ENCODE data around the gene FREM1.

Gene FREM1

DNA sequence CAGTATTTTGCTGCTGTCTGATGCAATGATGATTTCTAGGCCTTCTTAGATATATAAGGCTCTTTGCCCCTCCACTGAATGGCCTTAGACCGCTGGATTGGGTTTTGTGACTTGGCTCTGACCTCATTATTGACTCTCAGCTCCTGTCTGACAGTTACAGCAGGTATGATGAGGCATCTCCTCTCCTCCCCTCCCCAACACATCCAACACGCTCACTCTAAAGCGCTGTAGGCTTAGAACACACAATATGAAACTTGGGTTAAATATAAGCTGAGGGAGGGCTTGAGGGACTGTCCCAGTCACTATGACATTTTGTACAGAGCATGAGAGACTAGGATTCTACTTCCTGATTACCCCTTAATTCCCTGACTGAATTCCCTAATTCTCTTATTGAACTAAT is 168.9 kb downstream of the FREM1 start:
- no peak for DNase-seq (ENCODE audit: low read depth)

DNA sequence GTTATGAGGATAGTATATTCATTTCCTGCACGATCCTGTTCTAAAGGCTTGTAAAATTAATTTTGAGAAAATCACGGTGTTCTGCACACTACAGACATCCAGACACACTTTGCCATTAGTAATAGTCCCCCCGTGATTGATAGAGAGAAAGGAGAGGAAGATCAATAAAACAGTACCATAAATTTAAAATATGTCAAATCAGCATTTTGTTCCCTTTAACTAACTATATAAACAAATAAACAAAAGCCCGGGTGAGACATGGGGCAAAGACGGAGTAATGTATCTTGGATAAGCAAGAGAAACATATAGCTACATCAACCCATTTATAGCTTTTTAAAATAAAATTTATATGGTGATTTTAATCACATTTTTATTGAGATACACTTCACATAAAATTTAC is 177.1 kb downstream of the FREM1 start:
- H3K4me3 ChIP-seq (ENCODE audit: low read depth, low read length): no peak overlapping the region
- no peak for DNase-seq (ENCODE audit: low read depth)

More for the DNA sequence above, 168.9 kb downstream of the FREM1 start:
- no peak overlapping the region for H3K4me3 ChIP-seq (ENCODE audit: low read depth, low read length)

DNA sequence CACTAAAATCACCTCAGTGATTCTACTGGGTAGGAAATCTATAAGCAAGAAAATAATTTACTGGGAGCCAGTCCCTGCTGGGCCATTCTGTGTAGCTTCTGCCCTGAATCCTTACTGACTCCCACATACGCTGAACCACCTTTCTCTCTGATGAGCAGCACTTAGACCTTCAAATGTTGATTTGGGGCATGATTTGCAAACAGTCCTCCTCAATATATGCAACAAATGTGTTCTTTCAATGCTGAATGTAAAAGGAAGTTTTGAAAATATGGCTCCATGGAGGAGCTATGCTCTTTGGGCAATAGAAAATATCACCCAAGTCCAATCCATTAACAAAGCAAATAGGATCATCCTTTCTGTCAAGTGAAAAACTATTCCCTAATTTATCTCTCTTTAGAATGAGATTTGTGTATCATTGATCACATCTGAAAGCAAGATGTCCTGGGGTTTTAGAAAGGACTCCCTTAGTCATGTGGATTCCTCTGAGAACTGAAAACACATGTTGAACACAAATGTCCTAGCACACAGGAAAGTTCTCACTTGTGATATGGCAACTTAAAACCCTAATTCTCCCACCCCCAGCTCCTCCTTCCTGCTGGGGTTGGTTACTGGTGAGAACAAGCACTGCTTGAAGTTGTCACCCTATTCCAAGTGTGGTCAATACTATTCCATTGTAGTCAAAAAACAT is 178.8 kb downstream of the FREM1 start:
- no peak for DNase-seq (ENCODE audit: low read depth)
- H3K4me3 ChIP-seq (ENCODE audit: low read depth, low read length): no peak overlapping the region

DNA sequence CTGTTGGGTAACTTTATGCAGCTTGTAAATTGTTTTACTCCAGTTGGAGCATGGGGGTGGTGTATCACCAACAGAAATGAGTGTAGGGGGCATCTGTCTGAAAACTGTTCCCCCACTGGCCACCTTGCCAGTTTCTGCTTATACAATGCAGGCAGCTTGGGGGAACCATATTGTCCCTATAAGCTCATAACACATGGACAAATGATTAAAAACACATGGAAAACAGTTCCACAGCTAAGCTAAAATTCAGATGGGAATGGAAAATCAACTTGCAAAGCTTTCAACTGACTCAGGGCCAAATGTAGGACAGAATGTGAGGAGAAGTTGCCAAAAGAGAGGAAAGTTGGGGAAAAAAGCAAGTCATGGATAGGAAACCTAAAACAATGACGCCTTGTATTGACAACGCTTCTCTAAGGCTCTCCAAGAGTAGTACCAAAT is 179.7 kb downstream of the FREM1 start:
- no peak overlapping the region for H3K4me3 ChIP-seq (ENCODE audit: low read depth, low read length)
- DNase-seq (ENCODE audit: low read depth): no peak

DNA sequence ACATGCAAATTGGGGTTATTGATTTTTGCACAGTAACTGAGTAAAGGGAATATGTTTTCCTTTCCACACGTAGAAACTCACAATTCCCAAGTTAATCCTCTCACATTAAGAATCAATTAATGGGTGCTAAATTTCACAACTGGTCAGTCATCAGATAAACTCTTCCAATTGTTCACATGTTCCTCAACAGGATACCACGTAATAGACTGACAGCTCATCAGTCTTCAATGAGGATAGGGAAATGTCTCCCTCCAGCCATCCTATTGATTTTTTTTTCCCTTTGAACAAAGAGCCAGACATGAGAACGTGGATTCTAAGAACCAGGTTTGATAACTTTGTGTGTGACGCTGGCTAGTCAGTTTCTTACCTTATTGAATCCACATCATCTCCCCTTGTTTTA is 186.9 kb downstream of the FREM1 start:
- no peak overlapping the region for H3K4me3 ChIP-seq (ENCODE audit: low read depth, low read length)
- DNase-seq (ENCODE audit: low read depth): no peak

DNA sequence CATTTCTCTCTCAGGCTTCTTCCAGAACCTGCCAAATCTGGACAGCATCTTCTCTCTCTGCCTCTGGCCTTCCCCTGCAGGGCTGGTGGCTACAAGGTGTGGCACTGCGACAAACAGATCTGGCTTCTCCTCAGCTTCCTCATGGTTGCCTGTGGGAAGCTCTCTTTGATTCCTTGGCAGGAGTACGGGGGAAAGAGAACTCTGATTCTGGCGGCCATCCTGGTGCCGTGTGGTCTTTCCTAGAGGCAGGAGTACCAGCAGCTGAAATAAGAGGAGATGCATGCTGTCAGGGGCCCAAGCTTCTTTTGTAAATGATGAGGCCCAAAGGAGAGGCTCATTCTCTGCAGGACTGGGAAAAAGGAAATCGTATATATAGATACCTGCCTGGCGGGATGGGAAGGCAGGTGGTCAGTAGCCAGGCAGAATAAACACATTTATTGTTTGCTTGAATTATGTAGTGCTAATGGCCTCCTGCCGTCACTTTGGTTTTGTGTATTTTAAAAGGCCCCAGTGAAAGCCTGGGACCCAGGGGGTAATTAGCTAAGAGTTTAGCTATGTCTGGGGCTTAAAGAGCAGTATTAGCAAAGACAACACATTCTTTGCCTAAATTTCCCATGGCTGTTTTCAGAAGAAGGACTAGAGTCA is 187.7 kb downstream of the FREM1 start, which contains the start of gene CER1:
CER1 (minus strand) TSS at position 343 of the 645 bp plus-strand sequence; CDS start at position 282, 61 bp downstream.
- H3K4me3 ChIP-seq (ENCODE audit: low read depth, low read length): no peak within 1 kb of the TSS
- DNase-seq (ENCODE audit: low read depth): no peak

DNA sequence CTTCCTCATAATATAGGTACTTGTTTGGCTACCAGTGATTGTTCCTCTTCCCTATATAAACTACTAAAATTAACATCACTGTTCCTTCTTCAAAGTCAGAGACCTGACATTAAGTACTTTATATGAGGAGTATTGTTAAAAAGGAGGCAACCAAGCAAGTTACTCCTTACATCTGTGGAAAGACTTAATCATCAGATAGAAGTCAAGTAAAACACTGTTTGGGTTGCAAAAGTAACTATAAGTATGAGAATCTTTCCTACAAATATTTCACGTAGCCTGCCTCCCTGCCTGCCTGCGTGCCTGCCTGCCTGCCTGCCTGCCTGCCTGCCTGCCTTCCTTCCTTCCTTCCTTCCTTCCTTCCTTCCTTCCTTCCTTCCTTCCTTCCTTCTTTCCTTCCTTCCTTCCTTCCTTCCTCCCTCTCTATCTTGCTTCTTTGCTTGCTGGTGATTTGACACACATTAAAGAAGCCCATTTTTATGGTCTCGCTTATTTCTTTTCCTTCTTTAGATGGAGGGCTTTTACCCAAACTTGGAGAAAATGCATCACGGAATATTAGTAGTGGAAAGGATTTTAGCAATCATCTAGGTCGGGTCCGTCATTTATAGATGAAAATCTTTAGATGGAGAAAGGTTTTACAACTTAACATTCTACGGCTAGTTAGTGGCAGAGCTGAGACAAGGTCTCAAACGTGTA is 190.9 kb downstream of the FREM1 start:
- no peak for DNase-seq (ENCODE audit: low read depth)
- no peak overlapping the region for H3K4me3 ChIP-seq (ENCODE audit: low read depth, low read length)

DNA sequence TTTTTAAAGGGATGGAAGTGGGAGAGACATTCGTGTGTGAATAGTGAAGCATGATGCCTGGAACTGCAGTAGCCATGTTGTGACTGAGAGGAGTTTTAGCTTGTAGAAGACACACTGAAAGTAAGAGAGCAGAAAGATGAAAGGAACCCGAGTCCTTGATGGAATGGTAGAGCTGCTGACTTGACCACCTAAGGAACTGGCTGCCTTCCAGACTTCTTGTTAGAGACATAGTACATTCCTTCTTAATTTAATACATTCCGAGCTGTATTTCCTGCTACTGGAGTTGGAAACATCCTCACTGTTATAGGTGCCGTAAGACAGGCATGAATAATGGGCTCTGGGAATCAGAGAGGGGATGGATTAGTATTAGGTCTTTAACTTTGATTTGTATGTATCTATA is 195.1 kb downstream of the FREM1 start:
- H3K4me3 ChIP-seq (ENCODE audit: low read depth, low read length): no peak overlapping the region
- no peak for DNase-seq (ENCODE audit: low read depth)

DNA sequence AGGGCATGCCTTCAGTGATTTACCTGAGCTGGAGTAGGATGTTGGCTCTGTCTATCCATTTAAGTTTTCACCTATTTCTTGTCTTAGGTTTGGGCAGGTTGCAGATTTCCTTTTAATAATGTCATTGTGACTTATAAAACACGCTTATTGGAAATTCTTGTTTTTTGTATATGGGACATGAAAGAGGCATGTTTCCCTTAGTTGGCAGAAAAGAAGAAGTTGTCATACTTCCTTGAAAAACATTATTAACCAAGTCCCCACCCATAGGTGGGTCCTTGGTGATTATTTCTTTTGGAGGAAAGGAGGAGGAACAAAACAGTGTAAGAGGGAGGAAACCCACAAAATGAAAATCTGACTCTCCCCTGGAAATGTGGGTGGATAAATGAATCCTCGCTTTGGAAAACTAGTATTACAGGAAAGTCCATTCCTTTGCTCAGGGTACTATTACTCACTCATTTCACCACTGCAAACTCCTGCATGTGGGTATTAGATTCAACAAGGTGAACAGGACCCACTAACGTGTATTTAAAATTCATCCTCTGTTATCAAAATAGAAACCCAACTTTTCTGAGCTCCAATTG is 197.0 kb downstream of the FREM1 start:
- DNase-seq (ENCODE audit: low read depth): no peak
- H3K4me3 ChIP-seq (ENCODE audit: low read depth, low read length): no peak overlapping the region

DNA sequence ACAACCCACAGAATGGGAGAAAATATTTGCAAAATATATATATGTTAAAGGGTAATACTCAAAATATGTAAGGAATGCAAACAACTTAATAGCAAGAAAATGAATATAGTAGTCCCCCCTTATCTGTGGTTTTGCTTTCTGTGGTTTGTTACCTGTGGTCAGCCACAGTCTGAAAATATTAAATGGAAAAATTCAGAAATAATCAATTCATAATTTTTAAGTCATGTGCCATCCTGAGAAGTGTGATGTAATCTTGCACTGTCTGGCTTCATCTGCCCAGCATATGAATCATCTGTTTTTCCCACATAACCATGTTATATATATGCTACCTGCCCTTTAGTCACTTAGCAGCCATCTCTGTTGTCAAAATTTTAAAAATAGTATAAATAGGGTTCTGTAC is 199.4 kb downstream of the FREM1 start:
- no peak for DNase-seq (ENCODE audit: low read depth)
- no peak overlapping the region for H3K4me3 ChIP-seq (ENCODE audit: low read depth, low read length)

DNA sequence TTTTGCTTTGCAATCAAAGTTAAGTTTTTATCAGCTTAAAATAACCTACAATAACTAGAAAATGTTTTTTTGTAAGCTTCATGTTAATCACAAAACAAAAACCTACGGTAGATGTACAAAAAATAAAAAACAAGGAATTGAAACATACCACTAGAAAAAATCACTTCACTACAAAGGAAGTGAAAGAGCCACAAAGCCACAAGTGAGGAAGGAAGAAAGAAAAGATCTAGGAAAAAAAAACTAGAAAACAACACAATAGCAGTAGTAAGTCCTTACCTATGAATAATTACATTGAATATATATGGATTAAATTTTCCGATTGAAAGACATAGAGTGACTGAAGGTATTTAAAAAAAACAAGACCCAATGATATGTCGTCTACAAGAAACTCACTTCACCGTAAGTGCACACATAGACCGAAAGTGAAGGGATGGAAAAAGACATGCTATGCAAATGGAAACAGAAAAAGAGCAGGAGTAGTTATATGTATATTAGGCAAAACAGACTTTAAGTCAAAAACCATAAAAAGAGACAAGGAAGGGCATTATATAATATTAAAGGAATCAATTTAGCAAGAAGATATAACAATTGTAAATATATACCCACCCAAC is 203.6 kb downstream of the FREM1 start:
- H3K4me3 ChIP-seq (ENCODE audit: low read depth, low read length): no peak overlapping the region
- no peak for DNase-seq (ENCODE audit: low read depth)

DNA sequence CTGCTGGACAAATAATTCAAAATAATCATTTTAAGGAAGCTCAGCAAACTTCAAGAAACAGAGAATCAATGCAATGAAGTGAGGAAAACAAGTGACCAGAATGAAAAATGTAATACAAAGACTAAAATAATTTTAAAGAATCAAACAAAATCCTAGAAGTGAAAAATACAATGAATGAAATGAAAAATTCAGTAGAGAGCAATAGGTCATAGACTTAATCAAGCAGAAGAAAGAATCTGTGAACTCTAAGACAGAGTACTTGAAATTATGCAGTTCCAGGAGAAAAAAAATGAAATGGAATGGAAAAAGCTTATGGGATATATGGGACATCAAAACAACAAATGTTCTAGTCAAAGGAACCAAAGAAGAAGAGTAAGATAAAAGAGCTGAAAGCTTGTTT is 205.1 kb downstream of the FREM1 start:
- no peak overlapping the region for H3K4me3 ChIP-seq (ENCODE audit: low read depth, low read length)
- DNase-seq (ENCODE audit: low read depth): no peak

DNA sequence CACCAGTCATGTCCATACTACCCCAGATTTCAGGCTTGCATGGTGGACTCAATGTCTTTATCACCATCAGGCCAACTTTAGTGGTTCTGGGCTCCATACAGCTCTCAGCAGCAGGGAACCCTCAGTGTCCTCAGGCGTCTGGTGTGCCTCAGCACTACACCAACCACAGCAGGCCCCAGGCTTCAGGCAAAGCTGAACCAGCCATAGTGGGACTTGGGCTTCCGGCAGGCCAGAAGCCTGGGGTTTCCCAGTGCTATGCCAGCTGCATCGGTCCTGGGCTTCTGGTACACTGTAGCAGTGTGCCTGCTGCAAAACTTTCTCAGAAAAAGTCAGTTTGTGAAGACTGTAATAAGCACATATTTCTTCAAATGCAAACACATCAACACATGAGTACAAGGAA is 205.9 kb downstream of the FREM1 start:
- no peak overlapping the region for H3K4me3 ChIP-seq (ENCODE audit: low read depth, low read length)
- DNase-seq (ENCODE audit: low read depth): no peak

DNA sequence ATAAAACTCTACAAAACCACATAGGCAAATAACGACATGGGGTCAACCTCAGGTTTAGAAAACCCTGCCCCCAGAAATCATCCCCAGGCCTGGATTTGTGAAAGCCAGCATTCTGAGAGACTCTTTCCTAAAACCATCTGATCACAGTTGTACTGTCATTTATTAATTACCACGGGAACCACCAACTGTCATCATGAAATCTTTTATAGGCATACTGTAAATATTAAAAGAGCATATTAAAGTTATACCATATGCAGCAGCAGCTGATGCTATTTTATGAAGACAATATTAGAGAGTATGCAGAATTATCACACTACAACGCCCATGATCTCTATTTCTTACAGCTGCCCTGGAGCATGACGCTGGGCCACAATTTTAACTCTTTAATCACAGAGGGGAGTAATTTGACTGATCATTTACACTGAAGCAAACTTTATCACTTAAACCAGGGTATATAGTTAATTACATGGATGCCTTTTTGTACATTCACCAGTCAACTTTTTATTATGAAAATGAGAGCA is 208.0 kb downstream of the FREM1 start:
- no peak overlapping the region for H3K4me3 ChIP-seq (ENCODE audit: low read depth, low read length)
- DNase-seq (ENCODE audit: low read depth): no peak

DNA sequence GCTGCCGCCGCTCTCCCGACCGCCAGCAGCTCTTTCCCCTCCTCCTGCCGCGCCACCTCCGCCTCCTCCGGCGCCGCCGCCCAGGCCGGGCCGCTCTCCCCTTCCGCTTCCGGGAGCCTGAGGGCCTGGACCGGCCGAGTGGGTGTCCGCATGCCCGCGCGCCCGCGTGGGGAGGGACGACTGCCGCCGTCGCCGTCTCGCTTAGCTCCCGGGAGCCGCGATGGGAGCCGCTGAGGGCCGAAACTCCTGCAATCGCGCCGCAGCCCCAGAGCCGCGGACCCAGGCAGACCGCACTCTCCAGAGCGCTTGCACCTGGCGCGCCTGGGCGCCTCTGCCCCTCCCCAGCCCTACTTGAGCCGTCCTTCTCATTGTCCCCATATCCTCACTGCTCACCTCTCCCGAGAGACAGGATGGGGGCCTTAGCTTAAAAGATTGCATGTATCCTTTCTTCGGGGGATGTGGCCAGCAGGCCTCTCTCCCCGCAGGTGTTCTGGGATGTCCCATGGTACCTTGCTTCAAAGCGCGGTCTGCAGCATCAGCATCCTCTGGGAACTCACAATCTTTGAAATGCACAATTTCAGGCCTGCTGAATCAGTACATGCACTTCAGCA is 216.9 kb downstream of the FREM1 start, which contains the start of gene ZDHHC21:
ZDHHC21 (minus strand) TSS at position 182 of the 611 bp plus-strand sequence. CDS start 19,092 bp downstream, outside the sequence.
- peak within 1 kb of the TSS; percentile 68 for H3K4me3 ChIP-seq (ENCODE audit: low read depth, low read length)

DNA sequence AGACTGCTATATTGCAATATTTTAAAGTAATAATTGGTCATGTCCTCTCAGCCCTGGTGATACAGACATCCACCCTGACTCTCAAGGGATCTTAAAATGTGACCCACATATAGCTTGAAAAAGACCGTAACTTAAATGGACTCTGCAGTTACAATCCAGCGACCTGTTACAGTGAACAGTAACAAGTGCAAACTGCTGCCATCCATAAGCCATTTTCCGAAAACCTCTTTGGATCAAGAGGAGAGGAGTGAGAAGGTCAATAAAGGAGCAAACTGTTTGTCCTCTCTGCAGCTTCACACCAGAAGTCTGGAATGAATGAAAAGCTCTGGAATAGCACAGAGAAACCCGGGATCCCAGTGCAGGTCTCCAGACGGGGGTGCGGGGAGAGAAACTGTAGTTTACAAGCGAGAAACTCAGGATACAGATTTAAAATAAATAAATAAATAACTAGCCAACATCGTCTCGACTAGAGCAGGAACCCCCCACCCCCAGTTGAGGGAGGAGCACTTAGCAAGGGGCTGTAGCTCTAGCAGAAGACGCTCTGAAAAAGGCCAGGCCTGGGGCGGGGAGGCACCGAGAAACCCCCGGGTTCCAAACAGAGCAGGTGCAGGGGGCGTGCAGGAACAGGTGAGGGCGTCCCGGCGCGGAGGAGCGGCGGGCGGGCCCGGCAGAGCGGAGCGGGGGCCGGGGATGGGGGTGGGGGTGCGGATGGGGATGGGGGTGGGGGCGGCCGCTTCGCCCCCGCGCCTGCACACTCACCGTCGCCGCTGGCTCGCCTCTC is 217.6 kb downstream of the FREM1 start:
- no peak for DNase-seq (ENCODE audit: low read depth)
- H3K4me3 ChIP-seq (ENCODE audit: low read depth, low read length): peak overlapping the region; percentile 68

More for the DNA sequence above, 216.9 kb downstream of the FREM1 start, which contains the start of gene ZDHHC21:
- DNase-seq (ENCODE audit: low read depth): no peak

DNA sequence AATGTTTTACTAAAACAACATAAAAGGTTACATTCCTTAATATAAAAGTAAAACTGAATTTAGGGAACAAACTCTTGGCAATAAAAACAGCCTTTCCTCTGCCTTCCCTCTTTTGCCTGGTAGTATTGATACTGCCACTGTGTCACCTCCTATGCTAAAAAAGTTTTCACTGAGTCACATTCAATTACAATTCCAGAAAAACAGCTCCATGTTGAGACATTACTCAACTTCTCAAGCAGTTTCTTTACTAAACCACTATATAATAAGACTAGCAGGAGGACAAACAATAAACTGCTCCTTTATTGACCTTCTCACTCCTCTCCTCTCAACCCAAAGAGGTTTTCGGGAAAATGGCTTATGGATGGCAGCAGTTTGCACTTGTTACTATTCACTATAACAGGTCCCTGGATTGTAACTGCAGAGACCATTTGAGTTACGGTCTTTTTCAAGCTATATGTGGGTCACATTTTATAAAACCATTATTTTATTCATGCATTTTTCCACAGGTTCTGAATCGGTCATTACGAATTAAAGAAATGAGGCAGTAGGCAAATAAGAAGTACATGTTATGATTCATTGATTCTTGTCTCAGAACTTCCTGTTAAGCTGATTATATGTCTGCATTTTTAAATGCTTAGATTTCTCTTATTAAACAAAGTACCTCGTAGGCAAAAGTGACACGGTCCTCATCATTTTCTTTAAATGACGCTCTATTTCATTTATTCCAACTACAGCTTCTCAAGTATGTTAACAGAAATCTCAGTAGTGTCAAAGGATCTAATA is 219.1 kb downstream of the FREM1 start:
- H3K4me3 ChIP-seq (ENCODE audit: low read depth, low read length): no peak overlapping the region
- DNase-seq (ENCODE audit: low read depth): no peak
